Stimulated activated CD4-positive, alpha-beta T cell treated with anti-CD3 and anti-CD28 coated beads, TNF-alpha, amount 100 ng/mL, for 24 hours (primary cell): Measurements from ENCODE around the gene RNF187.

Source experiments
- DNase-seq, 3 experiments: peaks; one replicate each; pipeline ENCODE4 v3.0.0-alpha.2; 2020; ENCODE audit warnings: low read depth in 3 of 3

RNF187 gene

DNA sequence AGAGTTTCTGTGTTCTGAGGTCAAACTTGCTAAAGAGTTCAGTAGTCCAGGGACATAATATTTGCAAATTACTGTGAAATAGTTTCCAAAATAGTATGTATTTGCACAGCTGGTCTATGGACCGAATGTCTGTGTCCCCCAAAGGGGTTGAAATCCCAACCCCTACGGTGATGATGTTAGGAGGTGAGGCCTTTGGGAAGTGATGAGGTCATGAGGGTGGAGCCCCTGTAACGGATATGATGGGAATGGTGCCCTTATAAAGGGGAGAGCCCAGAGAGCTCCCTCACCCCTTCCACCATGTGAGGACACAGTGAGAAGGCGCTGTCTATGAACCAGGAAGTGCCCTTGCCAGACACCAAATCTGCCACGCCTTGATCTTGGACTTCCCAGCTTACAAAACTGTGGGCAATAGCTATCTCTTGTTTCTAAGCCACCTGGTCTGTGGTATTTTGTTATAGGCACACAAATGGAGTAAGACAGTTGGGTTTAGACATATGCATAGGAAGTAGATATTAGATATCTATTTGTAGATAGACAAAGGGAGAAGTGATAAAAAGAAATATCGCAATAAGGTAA lies 21.7 kb downstream of the RNF187 start:
- no peak for DNase-seq

DNA sequence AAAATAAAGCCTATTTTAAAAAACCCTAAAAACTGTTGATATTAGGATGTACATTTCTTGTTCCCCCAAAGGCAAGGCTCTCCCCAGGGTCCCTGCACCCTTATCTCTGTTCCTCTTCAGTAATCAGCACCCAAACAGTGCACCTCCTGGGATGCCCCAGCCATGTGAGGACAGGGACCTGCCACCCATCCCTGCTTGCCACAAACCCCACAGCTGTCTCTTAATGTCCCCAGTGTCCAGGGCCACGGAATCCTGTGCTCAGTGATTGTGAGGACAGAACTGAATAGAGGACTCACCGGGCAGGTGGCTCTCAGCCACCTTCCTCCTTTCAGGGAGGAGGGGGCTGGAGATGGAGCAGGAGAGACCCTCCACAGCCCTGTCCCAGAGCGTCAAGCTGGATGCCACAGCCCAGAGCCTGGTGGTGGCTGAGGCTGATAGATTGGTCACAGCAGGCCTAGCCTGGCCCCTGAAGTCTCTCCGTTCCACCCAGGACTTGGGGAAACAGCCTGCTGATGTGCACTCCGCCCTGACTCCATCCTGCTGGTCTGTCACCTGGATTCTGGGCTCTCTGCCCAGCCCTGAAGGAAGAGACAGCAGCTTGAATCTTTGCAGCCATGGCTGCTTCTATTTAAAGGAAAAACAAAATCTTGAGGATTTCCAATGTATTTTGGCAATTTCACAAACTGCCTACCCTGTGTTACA lies 23.1 kb downstream of the RNF187 start:
- no peak for DNase-seq

DNA sequence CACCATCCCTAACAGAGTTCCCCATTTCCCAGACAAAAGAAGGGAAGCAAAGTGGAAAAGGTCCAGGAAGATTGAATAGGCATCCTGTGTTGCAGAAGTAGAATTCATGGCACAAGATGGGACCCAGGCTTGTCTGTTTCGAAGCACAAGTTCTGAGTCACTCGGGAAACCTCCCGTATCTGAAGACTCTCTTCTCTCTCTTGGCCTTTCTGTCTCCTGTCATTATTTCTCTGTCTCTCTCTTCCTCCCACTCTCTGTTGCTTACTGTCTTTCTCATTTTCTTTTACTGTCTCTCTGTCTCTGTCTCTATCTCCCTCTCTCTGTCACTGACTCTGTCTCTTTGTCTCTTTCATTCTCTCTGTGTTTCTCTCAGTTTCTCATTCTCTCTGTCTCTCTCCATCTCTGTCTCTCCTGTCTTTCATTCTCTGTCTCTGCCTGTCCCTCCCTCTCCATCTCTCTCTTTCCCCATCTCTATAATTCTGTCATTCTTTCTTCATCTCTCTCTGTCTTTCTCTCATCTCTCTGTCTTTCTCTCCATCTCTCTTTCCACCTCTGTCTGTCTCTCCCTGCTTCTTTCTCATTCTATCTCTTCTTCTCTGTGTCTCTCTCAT lies 23.7 kb downstream of the RNF187 start:
- no peak for DNase-seq

DNA sequence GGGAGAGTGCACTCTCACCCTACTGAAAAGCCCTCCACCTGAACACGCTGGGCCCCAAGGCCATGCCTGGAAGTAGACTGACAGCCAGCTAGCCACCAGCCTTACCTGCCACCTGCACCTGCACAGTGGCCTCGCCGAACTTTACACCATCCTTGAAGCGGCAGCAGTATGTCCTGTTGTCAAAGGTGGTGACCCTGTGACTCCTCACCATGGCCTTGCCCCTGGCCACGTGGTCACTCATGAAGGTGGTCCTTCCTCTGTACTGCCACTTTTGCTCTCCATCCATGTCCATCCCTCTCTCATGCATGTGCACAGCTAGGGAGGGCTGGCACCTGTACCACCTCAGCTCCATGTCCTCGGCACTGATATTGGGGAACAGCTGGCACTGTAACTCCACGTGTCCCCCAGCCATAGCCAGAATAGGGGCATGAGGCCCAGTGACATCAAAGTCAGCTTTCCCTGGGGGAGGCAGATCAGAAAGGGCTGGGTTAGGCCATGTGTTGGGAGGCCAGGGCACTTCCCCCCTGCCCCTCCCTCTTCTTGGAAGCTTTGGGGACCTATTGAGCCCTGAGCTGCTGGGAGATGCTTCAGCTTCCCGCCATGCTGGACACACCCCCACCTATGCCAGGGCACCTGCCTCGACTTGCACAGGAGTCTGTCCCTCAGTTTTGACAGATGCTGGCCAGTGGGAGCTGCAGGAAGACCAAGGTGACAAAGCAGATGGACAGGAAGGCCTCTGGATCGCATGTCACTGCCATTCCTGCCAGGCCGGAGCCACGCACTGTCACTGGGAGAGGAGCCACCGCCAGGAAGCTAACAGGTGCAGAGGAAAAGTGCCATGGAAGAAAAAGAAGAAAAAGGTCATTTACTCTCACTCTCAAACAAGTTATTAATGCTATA lies 24.6 kb downstream of the RNF187 start:
- DNase-seq = no peak

DNA sequence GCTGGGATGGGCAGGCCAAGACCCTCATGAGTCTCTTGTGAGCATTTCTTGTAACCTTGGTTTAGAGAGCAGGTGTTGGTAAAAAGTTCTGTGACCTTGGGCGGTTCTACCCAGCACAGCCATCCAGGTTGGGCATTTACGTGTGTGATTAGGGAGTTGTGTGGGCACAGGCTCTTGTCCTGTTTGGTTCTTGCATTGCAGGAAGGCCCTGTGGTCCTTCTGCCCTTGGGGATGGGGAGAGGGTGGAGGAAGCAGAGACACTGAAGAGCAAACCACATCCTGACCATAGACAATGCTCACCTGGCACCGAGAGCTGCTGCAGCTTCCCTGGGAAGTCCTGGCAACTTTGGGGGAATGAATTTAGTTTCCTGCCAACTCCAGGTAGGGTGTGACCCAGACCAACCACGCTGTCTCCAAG lies 25.6 kb downstream of the RNF187 start:
- no peak for DNase-seq

DNA sequence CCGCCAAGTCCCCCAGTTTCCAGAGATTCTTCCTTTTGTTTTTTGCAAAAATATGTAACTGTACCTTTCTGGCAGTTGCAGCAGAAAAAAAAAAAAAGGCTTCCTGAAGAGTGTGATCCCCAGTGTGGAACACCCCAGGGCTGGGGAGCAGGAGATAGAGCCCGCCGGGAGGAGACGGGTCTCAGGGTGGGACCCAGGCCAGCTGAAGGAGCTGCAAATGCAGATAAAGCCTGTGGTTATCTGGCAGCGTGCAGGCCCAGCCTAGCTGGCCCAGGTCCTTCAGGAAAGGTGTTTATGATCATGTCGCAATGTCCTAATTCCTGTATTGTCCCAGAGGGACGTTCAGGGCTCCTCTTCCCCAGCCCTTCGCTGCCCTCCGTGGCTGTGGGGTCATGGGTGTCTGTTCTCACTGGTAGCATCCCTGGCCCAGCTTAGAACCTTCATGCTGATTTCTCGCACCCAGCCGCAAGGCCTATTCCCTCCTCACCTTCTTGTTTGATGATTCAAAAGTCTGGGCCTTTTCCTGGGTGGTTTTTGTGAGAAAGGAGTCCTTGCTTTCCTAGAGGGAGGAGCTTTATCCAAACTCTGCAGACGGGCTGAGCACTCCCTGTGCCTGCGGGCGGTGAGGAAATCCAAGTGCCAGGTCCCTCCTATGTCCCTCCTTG lies 26.2 kb downstream of the RNF187 start:
- no peak for DNase-seq

DNA sequence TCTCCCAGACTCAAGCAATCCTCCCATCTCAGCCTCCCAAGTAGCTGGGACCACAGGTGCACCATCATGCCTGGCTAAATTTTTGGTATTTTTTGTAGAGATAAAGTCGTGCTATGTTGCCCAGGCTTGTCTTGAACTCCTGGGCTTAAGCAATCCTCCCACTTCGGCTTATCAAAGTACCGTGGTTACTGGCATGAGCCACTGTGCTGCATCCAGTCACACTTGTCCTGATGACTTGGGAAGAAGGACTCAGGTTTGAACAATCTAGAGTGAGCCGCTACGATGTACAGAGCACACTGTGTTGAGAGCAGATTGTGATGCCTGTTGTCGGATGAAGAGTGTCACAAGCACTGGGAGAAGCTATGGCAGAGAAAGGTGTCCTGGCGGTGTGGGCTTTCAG lies 27.2 kb downstream of the RNF187 start:
- no peak for DNase-seq

DNA sequence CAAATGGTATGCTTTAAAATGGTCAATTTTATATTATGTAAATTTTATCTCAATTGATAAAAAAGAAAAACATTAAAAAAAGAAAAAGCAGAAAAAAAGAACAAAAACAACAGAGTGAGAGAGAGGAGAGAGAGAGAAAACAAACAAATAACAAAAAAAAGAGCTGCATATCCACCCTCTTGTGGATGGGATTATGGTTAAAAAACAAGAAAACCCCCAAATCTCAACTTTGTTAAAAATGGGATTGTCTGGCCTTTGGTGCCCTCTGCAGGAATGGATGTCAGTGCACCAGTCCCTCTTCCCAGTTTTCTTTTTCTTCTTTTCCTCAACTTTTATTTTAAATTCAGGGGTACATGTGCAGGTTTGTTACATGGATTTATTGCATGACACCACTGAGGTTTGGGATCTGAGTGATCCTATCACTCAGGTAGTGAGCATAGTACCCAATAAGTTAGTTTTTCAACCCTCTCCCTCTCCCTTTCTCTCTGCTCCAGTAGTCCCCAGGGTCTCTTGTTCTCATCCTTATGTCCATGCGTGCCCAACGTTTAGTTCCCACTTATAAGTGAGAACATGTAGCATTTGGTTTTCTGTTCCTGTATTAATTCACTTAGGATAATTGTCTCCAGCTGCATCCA lies 28.1 kb downstream of the RNF187 start:
- DNase-seq = no peak

DNA sequence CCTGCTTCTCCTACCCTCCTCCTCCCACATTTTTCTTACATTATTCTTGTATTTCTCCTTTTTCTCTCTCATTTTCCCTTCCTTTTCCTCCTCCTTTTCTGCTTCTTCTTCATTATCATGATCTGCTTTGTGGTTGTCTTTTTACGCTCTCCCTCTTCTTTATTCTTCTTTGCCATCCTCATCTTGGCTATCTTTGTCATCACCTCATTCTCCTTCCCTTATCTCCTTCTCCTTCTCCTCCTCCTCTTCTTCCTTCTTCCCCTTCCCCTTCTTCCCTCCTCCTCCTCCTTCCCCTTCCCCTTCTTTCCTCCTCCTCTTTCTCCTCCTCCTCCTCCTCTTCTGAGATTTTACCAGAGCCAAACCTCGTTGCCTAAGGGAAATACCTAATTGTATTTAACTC lies 30.5 kb downstream of the RNF187 start:
- DNase-seq = no peak

DNA sequence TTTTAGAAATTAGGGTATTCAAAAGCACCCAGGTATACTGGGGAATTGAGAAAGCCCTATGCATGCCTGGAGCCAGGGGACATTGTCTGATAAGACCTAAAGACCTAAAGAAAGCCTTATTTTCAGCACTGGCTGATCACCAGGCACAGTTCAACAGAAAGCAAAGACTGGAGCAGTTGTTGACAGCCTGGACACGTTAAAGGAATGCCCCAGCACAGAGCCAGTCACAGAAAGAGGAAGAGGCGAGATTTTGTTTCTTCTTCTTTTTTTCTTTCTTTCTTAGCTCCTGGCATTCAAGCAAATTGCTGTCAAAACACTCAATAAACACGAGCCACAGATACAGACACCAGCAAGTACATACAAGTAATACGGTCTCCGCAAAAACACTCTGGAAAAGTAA lies 40.4 kb downstream of the RNF187 start:
- DNase-seq = no peak

DNA sequence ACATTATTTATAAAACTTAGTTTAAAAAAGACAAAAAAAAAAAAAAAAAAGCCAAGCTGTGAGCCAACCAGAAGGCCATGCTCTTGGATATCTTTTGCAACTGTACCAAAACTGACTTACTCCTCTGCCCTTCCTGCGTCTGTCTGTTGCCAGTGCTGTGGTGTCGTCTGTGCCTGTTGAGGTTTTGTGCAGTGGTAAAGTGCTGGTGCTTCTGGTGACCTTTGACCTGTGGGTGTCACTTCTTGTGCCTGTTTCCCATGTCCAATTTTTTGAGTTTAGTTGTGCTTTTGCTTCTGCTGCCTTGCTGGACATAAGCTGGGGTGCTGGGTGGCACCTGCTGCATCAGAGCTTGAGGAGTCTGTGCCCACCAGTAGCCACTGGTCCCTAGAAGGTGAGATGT lies 41.4 kb downstream of the RNF187 start:
- DNase-seq = no peak

DNA sequence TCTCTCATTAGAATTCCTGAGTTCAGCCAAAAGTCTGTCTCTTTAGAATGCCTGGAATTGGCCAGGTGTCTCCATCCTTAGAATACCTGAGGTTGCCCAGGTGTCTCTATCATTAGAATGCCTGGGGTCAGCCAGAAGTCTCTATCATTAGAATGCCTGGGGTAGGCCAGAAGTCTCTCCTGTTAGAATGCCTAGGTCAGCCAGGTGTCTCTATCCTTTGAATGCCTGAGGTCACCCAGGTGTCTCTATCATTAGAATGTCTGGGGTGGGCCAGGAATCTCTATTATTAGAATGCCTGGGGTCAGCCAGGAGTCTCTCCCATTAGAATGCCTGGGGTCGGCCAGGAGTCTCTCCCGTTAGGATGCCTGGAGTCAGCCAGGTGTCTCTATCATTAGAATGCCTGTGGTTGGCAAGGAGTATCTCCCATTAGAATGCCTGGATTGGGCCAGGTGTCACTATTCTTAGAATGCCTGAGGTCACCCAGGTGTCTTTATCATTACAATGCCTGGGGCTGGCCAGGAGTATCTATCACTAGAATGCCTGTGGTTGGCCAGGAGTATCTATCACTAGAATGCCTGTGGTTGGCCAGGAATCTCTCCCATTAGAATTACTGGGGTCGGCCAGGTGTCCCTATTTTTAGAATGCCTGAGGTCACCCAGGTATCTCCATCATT lies 43.0 kb downstream of the RNF187 start:
- no peak for DNase-seq

DNA sequence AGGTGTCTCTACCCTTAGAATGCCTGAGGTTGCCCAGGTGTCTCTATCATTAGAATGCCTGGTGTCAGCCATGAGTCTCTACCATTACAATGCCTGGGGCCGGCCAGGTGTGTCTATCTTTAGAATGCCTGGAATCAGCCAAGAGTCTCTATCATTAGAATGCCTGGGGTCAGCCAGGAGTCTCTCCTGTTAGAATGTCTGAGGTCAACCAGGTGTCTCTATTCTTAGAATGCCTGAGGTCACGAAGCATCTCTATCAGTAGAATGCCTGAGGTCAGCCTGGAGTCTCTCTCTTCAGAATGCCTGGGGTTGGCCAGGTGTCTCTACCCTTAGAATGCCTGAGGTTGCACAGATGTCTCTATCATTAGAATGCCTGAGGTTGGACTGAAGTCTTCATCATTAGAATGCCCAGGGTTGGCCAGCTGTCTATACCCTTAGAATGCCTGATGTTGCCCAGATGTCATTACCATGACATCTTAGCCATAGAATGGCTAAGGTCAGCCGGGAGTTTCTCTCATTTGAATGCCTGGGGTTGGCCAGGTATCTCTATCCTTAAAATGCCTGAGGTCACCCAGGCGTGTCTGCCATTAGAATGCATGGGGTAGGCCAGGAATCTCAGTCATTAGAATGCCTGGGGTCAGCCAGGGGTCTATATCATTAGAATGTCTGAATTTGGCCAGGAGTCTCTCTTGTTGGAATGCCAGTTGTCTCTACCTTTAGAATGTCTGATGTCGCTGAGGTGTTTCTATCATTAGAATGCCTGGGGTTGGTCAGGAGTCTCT lies 44.0 kb downstream of the RNF187 start:
- DNase-seq = no peak

DNA sequence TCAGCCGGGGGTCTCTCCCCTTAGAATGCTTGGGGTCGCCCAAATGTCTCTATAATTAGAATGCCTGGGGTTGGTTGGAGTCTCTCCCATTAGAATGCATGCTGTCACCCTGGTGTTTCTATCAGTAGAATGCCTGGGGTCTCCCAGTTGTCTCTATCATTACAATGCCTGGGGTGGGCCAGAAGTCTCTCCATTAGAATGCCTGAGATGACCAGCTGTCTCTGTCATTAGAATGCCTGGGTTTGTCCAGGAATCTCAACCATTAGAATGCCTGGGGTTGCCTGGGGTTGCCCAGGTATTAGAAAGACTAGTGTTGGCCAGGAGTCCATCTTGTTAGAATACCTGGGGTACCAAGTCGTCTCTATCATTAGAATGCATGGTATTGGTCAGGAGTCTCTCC lies 51.6 kb downstream of the RNF187 start:
- DNase-seq = no peak

DNA sequence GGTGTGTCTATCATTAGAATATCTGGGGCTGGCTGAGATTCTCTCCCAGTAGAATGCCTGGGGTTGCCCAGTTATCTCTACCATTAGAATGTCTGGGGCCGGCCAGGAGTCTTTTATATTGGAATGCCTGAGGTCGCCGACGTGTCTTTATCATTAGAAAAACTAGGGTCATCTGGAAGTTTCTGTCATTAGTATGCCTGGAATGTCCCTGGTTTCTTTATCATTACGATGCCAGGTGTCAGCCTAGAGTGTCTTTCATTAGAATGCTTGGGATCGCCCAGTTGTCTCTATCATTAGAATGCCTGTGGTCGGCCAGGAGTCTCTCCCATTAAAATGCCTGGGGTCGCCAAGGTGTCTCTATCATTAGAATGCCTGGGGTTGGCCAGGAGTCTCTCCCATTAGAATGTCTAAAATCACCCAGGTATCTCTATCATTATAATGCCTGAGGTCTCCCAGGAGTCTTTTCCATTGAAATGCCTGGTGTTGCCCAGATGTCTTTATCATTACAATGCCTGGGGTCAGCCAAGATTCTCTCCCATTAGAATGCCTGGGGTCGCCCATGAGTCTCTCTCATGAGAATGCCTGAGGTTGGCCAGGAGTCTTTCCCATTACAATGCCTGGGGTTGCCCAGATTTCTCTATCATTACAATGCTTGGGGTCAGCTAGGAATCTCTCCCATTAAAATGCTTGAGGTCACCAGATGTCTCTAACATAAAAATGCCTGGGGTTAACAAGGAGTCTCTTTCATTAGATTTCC lies 53.2 kb downstream of the RNF187 start:
- no peak for DNase-seq

DNA sequence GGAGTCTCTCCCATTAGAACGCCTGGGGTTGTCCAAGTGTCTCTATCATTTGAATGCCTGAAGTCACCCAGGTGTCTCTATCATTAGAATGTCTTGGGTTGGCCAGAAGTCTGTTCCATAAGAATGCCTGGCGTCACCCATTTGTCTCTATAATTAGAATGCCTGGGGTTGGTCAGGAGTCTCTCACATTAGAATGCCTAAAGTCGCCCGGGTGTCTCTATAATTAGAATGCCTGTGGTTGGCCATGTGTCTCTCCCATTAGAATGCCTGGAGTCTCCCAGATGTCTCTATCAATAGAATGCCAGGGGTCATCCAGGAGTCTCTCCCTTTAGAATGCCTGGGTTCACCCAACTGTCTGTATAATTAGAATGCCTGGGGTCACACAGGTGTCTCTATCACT lies 54.5 kb downstream of the RNF187 start:
- DNase-seq = no peak

DNA sequence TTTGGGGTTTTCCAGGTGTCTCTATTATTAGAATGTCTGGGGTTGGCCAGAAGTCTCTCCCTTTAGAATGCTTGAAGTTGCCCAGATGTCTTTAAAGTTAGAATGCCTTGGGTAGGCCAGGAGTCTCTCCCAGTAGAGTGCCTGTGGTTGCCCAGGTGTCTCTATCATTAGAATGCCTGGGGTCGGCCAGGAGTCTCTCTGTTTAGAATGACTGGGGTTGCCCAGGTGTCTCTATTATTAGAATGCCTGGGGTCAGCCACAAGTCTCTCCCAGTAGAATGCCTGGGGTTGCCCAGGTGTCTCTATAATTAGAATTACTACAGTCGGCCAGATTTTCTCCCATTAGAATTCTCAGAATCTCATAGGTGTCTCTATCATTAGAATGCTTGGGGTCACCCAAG lies 55.2 kb downstream of the RNF187 start:
- DNase-seq = no peak

DNA sequence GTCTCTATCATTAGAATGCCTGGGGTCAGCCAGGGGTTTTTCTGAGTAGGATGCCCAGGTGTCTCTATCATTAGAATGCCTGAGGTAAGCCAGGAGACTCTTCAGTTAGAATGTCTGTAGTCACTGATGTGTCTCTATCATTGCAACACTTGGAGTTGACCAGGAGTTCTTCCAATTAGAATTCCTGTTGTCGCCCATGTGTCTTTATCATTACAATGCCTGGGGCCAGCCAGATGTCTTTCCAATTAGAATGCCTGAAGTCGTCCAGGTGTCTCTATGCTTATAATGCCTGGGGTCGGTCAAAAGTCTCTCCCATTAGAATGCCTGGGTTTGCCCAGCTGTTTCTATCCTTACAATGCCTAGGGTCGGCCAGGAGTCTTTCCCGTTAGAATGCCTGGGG lies 55.8 kb downstream of the RNF187 start:
- no peak for DNase-seq

DNA sequence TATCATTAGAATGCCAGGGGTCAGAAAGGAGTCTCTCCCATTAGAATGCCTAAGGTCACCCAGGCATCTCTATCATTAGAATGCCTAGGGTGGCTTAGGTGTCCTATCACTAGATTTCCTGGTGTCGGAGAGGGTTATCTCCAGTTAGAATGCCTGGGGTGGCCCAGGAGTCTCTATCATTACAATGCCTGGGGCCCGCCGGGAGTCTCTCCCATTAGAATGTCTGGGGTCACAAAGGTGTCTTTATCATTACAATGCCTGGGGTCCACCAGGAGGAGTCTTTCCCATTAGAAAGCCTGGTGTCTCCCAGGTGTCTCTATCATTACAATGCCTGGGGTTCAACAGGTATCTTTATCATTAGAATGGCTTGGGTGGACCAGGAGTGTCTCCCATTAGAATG lies 56.2 kb downstream of the RNF187 start:
- no peak for DNase-seq
